Epithelial cell of esophagus (primary cell): ENCODE measurements around the gene INHBB.

Source experiments
- DNase-seq: peaks from one replicate; pipeline ENCODE4 v3.0.0; 2010; ENCODE audit warnings: low read depth
- H3K4me3 ChIP-seq: 2 replicates; pipeline ENCODE4 v1.5.1; 2011; ENCODE audit warnings: mild to moderate bottlenecking, low read length, control low read depth
- TF ChIP-seq, protein P1 (sequence below): IDR thresholded peaks from 2 replicates; pipeline ENCODE4 v1.5.1; 2011; ENCODE audit warnings: low read depth, mild to moderate bottlenecking, low read length, control low read depth, inconsistent platforms; ENCODE audit not compliant: insufficient read depth; ENCODE audit errors: missing control alignments

INHBB gene

DNA sequence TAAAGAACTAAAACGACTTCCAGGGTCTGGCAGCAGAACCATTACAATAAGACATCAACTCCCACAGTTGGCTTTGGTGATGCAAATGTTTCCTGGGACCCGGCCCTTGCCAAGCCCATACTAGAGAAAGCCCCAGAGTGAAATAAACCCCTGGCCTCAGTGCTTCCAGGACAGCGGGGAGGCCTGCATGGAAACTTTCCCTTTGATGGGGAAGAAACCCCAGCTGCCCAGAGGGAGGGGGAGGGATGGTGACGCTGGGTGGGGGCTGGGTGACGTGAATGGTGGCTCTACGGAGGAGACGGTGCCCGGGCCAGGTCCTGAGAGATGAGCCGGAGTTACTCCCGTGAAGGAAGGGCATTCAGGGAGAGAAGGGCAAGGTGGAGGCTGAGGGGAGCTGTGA, 27.5 kb downstream of the INHBB start:
- no peak overlapping the region for H3K4me3 ChIP-seq
- TF ChIP-seq, protein P1, sequence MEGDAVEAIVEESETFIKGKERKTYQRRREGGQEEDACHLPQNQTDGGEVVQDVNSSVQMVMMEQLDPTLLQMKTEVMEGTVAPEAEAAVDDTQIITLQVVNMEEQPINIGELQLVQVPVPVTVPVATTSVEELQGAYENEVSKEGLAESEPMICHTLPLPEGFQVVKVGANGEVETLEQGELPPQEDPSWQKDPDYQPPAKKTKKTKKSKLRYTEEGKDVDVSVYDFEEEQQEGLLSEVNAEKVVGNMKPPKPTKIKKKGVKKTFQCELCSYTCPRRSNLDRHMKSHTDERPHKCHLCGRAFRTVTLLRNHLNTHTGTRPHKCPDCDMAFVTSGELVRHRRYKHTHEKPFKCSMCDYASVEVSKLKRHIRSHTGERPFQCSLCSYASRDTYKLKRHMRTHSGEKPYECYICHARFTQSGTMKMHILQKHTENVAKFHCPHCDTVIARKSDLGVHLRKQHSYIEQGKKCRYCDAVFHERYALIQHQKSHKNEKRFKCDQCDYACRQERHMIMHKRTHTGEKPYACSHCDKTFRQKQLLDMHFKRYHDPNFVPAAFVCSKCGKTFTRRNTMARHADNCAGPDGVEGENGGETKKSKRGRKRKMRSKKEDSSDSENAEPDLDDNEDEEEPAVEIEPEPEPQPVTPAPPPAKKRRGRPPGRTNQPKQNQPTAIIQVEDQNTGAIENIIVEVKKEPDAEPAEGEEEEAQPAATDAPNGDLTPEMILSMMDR = no peak
- no peak for DNase-seq

DNA sequence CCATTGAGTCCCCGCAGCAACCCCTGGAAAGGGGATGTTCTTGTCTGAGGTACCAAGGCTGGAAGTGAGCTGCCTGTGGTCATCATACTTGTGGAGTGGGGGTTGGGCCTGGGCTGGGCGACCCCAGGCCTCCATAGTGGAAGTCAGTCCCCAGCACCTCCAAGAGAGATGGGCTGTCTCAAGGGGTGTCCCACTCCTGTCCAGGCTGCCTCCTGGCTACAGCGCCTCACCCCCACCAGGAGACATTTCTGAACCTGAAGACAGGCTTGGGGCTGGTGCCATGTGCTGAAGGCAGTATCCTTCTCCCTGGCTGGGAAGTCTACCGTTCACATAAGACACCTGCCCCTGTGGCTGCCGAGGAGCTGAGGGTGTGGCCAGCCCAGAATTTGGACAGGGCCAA, 28.9 kb downstream of the INHBB start:
- no peak overlapping the region for H3K4me3 ChIP-seq
- DNase-seq = no peak
- TF ChIP-seq, protein P1 = no peak

DNA sequence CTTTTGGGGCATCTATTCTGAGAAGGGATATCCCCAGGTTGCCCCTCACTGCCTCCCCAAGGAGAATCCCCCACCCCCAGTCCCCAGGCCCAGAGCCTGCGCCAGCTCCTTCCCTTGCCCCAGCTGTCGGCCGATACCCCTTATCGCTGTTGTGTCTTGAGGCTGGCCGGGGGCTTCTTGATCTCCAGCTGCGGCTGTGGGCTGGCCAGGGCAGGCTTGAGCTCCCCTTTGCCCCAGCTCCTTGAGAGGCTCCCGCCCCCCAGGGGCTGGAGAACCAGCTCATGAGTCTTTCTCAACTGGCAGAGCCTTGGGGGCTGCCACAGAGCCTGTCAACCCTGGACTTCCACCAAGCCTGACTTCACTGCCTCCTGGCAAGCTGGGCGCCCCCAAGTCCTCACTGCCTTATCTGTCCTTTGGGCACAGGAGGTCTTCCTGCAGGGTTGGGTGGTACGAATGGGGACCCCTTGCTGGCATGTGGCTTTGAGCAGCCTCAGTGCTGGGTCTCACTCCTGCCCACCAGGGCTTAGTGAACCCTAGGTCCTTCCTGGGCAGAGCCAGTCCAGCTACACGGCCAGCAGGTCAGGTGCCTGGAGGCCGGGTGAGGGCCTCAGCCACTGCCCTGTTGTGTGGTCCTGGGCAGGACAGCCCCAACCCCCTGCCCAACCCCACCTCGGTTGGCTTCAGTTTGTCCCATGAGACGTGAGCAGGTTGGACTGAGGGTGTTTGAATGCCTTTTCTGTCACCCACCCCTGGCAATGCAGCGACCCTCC, 29.5 kb downstream of the INHBB start:
- DNase-seq = no peak
- no peak overlapping the region for H3K4me3 ChIP-seq
- TF ChIP-seq, protein P1 = no peak

DNA sequence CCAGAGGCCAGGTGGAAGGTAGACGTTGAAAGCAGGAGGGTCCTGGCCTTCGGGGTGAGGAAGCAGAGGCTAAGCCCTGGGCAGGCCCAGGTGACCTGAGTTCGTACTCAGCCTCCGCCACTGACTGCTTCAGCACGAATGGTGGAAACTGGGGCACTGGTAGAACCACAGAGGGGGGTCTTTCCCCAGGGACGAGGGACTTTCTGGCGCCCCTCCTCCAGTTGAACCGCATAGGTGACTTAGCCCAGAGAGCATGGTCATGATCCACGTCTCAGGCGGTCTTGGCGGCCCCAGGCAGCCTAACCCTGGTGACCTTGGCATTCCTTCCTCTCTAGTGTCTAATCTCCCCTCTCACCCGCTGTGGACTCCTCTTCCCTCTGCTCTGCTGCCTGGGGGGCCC, 30.2 kb downstream of the INHBB start:
- no peak for DNase-seq
- TF ChIP-seq, protein P1 = no peak
- no peak overlapping the region for H3K4me3 ChIP-seq

DNA sequence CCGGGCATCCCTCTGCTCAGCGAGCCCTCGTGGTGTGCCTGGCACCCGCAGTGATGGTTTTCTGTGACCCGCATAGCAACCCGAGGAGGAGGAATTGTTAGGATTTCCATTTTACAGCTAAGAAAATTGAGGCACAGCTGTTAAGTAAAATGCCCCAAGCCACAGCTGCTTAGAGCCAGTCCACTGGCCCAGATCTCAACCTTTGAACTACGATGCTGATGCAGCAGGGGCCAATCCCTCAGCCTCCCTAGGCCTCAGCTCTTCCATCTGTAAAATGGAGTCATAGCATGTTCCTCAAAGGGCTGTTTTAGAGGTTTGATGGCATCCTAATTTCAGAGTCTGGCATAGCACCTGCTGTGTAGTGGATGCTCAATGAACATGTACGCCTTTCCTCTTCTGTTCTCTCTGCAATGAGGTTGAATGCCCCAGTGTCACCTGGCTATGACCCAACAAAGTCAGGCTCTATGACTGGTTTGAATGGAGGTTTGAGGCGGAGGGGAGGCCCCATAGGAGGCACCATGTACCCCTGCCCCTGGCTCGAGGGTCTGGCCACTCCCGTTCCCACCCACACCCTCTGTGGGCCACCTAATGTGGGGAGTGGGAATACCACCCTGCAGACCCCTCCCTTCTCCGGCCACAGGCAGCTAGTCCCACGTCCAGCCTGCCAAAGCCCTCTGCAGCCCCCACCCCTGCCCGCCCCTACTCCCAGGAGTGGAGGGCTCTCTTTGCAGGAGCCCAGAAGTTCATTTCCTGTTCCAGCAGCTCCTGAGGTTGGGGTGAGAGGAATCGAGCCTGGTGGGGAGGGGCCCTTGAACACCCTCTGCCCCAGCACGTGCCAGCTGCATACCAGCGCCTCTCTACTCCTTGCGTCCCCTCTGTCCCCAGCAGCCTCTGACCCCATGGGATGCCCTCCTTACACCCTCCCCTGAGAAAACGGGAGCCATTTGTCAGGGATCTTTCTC, 31.0 kb downstream of the INHBB start:
- DNase-seq = no peak
- TF ChIP-seq, protein P1 = no peak
- H3K4me3 ChIP-seq = no peak overlapping the region

DNA sequence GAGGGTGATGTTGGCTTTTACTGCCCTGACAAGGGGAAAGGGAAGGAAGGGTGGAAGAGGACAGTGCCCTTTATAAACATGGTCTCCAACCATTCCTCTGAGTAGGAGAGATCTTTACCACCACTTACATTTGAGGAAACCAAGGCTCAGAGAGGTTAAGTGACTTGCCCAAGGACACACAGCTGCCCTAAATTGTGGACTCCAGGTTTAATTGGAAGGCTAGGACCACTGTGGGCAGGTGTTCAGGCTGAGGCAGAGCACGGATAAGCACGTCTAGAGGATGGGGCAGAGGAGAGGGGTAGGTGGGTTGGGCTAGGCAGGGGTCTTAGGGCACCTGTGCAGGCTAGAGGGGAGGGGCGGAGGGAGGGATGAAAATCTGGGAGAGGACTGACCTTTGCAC, 32.7 kb downstream of the INHBB start:
- H3K4me3 ChIP-seq = no peak overlapping the region
- no peak for DNase-seq
- TF ChIP-seq, protein P1 = no peak
